Measurements from ENCODE around the gene GLRX2. TPM values are rescaled to one million over a fixed set of nuclear protein-coding genes. Genes with fewer than 3 reads are reported as not detected.

The GLRX2 gene
- total RNA-seq, 2 experiments from 2014 or later: 11.0 to 24.0 TPM

DNA sequence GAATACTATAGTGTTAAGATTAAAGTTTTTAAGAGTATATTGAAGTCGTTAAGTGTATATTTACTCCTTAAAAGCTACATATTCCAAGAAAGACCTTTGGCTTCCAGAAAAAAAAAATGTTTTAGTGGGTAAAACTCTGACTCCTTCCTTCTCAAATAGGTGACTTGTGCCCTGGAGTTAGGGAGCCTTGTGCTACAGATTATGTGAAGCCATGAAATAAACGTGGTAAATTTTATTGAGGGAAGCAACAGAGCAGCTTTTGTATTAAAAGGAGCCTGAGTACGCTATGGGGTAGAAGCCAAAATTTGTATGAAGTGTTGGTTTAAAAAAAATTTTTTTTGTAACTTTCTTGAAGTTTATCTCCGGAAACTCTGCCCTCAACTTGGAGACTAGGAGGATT lies 44.8 kb downstream of the GLRX2 start:
- DNase-seq (ENCODE audit: low spot score): no peak
- Histone ChIP-seq H3K9me2 (ENCODE audit: insufficient read depth, low read length) (no peaks in the 10 kb centered on the region), H4K20me1 (ENCODE audit: insufficient read depth, low read length) (peaks cover 26% of the 10 kb centered on the region), H3K27ac (ENCODE audit: low read depth, low read length, poor library complexity, severe bottlenecking) (peak overlapping the region; percentile 82), H2AFZ (ENCODE audit: low read length) (no peak overlapping the region), H3K4me2 (ENCODE audit: low read length) (peak overlapping the region; percentile 84), H3K36me3 (ENCODE audit: insufficient read depth, low read length) (peaks cover 32% of the 10 kb centered on the region), H3K4me3 (ENCODE audit: low read depth, low read length, poor library complexity, severe bottlenecking) (peak overlapping the region; percentile 100), H3K79me2 (ENCODE audit: insufficient read depth, low read depth, low read length) (peaks cover 96% of the 10 kb centered on the region), H3K4me1 (ENCODE audit: insufficient read depth, low read length, poor library complexity, severe bottlenecking) (peaks cover 37% of the 10 kb centered on the region), H3K9me3 (ENCODE audit: low read length) (peaks cover 8% of the 10 kb centered on the region; the same call in 1 of the 2 replicates)
- TF ChIP-seq EZH2phosphoT487 (IDR thresholded peaks at IDR 0.05; ENCODE audit: borderline replicate concordance, low read depth, low read length): no peak
- TF ChIP-seq, protein P1, sequence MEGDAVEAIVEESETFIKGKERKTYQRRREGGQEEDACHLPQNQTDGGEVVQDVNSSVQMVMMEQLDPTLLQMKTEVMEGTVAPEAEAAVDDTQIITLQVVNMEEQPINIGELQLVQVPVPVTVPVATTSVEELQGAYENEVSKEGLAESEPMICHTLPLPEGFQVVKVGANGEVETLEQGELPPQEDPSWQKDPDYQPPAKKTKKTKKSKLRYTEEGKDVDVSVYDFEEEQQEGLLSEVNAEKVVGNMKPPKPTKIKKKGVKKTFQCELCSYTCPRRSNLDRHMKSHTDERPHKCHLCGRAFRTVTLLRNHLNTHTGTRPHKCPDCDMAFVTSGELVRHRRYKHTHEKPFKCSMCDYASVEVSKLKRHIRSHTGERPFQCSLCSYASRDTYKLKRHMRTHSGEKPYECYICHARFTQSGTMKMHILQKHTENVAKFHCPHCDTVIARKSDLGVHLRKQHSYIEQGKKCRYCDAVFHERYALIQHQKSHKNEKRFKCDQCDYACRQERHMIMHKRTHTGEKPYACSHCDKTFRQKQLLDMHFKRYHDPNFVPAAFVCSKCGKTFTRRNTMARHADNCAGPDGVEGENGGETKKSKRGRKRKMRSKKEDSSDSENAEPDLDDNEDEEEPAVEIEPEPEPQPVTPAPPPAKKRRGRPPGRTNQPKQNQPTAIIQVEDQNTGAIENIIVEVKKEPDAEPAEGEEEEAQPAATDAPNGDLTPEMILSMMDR (conservative IDR thresholded peaks at IDR 0.05; ENCODE audit: low read length): no peak
- ChIA-PET CTCF (ENCODE audit: unreplicated experiment) (no interaction called here), POLR2A (interaction anchor here (0.5 to 1.0 kb wide), 5 partner anchors 25 to 1402 kb away, joined by 3 to 7 read pairs (median 3); no protein-coding TSS in a partner anchor)
- BruUV-seq (replicated peaks): TSS peak; percentile 59
- intact Hi-C loops (cut with micrococcal nuclease; ENCODE audit: unreplicated experiment): no loop called here

- TF ChIP-seq, protein P1 (conservative IDR thresholded peaks at IDR 0.05; ENCODE audit: low read length): no peak
- no peak for TF ChIP-seq EZH2phosphoT487 (IDR thresholded peaks at IDR 0.05; ENCODE audit: borderline replicate concordance, low read depth, low read length)
- H4K20me1 ChIP-seq (ENCODE audit: insufficient read depth, low read length): peaks cover 29% of the 10 kb centered on the region
- CTCF ChIA-PET (ENCODE audit: unreplicated experiment): no interaction called here
- intact Hi-C loops (cut with micrococcal nuclease; ENCODE audit: unreplicated experiment): no loop called here
- H2AFZ ChIP-seq (ENCODE audit: low read length): peak overlapping the region; percentile 92
- peak overlapping the region; percentile 84 for H3K4me2 ChIP-seq (ENCODE audit: low read length)
- H3K9me3 ChIP-seq (ENCODE audit: low read length): peaks cover 8% of the 10 kb centered on the region; the same call in 1 of the 2 replicates
- POLR2A ChIA-PET: interaction anchor here (0.5 to 0.7 kb wide), 4 partner anchors 32 to 1402 kb away, joined by 3 to 7 read pairs (median 3); no protein-coding TSS in a partner anchor
- peaks cover 96% of the 10 kb centered on the region for H3K79me2 ChIP-seq (ENCODE audit: insufficient read depth, low read depth, low read length)
- H3K9me2 ChIP-seq (ENCODE audit: insufficient read depth, low read length): no peaks in the 10 kb centered on the region
- H3K4me3 ChIP-seq (ENCODE audit: low read depth, low read length, poor library complexity, severe bottlenecking): peak overlapping the region; percentile 100
- H3K4me1 ChIP-seq (ENCODE audit: insufficient read depth, low read length, poor library complexity, severe bottlenecking): peaks cover 37% of the 10 kb centered on the region
- H3K36me3 ChIP-seq (ENCODE audit: insufficient read depth, low read length): peaks cover 35% of the 10 kb centered on the region
- peak overlapping the region; percentile 82 for H3K27ac ChIP-seq (ENCODE audit: low read depth, low read length, poor library complexity, severe bottlenecking)
- DNase-seq (ENCODE audit: low spot score): no peak
- BruUV-seq (replicated peaks): no TSS peak
Observed at GRCh38 chr1:193060115-193060403, 45.2 kb downstream of the GLRX2 start.

Data from OCI-LY7 (cell line).